ENCODE results near the gene UCKL1.

- TF ChIP-seq CTCF (IDR thresholded peaks at IDR 0.05), result no peak
- TF ChIP-seq POLR2A (IDR thresholded peaks at IDR 0.05), result no peak
These were observed 37.1 kb downstream of the UCKL1 start for GRCh38 chr20:63919130-63919529.
